Keratinocyte (primary cell): Measurements from ENCODE around the gene ABLIM1. TPM values are rescaled to one million over a fixed set of nuclear protein-coding genes. Genes with fewer than 3 reads are reported as not detected.

ENCODE experiments used
- DNase-seq: peaks from one replicate; pipeline ENCODE4 v3.0.0-alpha.2; 2011; ENCODE audit warnings: low read depth, missing footprints, low spot score
- FAIRE-seq: peaks from 2 replicates; lab custom pipeline; 2011; peaks lifted over from hg19 to GRCh38; lab: Jason Lieb, UNC
- H2AFZ ChIP-seq: 2 replicates; pipeline ENCODE4 v1.6.0; 2012; ENCODE audit warnings: low read length, control low read depth, inconsistent platforms; ENCODE audit not compliant: control insufficient read depth
- H3K27ac ChIP-seq: 2 replicates; pipeline ENCODE4 v1.5.1; 2011; ENCODE audit warnings: low read length; ENCODE audit not compliant: control insufficient read depth, insufficient read depth
- H3K27me3 ChIP-seq: 3 replicates; pipeline ENCODE4 v1.6.0; 2011; ENCODE audit warnings: low read length; ENCODE audit not compliant: control insufficient read depth, insufficient read depth; ENCODE audit errors: extremely low read depth
- H3K36me3 ChIP-seq, 2 experiments: 2 replicates in 1 of 2; 3 replicates in 1 of 2; pipeline ENCODE4 v1.5.1; 2011; ENCODE audit warnings: low read length in 2 of 2, mild to moderate bottlenecking in 1 of 2; ENCODE audit not compliant: control insufficient read depth in 2 of 2, insufficient read depth in 2 of 2; ENCODE audit errors: extremely low read depth in 1 of 2
- H3K4me1 ChIP-seq: 3 replicates; pipeline ENCODE4 v1.5.1; 2011; ENCODE audit warnings: low read length; ENCODE audit not compliant: control insufficient read depth, insufficient read depth; ENCODE audit errors: extremely low read depth
- H3K4me2 ChIP-seq: 3 replicates; pipeline ENCODE4 v1.6.0; 2011; ENCODE audit warnings: low read depth, low read length; ENCODE audit not compliant: control insufficient read depth, insufficient read depth; ENCODE audit errors: extremely low read depth
- H3K4me3 ChIP-seq, 3 experiments: fragments of 200-600 bp in 1 of 3; sonication (generic) in 1 of 3; 2 replicates in 2 of 3; 3 replicates in 1 of 3; pipeline ENCODE4 v1.5.1; 2011 to 2016; ENCODE audit warnings: low read length in 3 of 3, mild to moderate bottlenecking in 3 of 3, control low read depth in 2 of 3, inconsistent platforms in 1 of 3, low read depth in 1 of 3, mixed read lengths in 1 of 3, mixed run types in 1 of 3, moderate library complexity in 1 of 3; ENCODE audit not compliant: control insufficient read depth in 2 of 3, insufficient read depth in 2 of 3; ENCODE audit errors: extremely low read depth in 1 of 3
- H3K79me2 ChIP-seq: 2 replicates; pipeline ENCODE4 v1.6.0; 2012; ENCODE audit warnings: low read length; ENCODE audit not compliant: control insufficient read depth, insufficient read depth
- H3K9ac ChIP-seq: 3 replicates; pipeline ENCODE4 v1.6.0; 2011; ENCODE audit warnings: low read length; ENCODE audit not compliant: control insufficient read depth, insufficient read depth; ENCODE audit errors: extremely low read depth
- H3K9me1 ChIP-seq: 3 replicates; pipeline ENCODE4 v1.6.0; 2011; ENCODE audit warnings: low read length; ENCODE audit not compliant: control insufficient read depth, insufficient read depth; ENCODE audit errors: extremely low read depth
- H3K9me3 ChIP-seq: 2 replicates; pipeline ENCODE4 v1.5.1; 2012; ENCODE audit warnings: low read depth, low read length; ENCODE audit not compliant: control insufficient read depth
- H4K20me1 ChIP-seq: 3 replicates; pipeline ENCODE4 v1.6.0; 2011; ENCODE audit warnings: low read length; ENCODE audit not compliant: control insufficient read depth, insufficient read depth; ENCODE audit errors: extremely low read depth
- CTCF ChIP-seq, 3 experiments: IDR thresholded peaks in 1 of 3; conservative IDR thresholded peaks in 1 of 3; optimal IDR thresholded peaks in 1 of 3; 2 replicates in 2 of 3; 3 replicates in 1 of 3; pipeline versions ENCODE3 to v1.5.1; 2011; ENCODE audit warnings: low read length in 3 of 3, mild to moderate bottlenecking in 3 of 3, moderate library complexity in 2 of 3, control low read depth in 1 of 3, inconsistent platforms in 1 of 3; ENCODE audit not compliant: insufficient read depth in 2 of 3; ENCODE audit errors: extremely low read depth in 1 of 3
- EZH2 ChIP-seq: IDR thresholded peaks from one replicate; pipeline ENCODE4 v1.6.1; 2012; ENCODE audit warnings: inconsistent platforms, mild to moderate bottlenecking, low read length, moderate library complexity
- dilution Hi-C: fragments of 300-500 bp; cut with MboI; formaldehyde crosslinking; loops from one replicate; pipeline ENCODE4 v1.7.0; 2020; ENCODE audit warnings: low sequenced_read_pairs; ENCODE audit not compliant: extremely low pct_ligation_motif_present
- polyA plus RNA-seq, 5 experiments: library from polyadenylated mRNA; depleted of rRNA in 3 of 5; stranded (reverse) in 3 of 5; stranded (forward) in 1 of 5; unstranded in 1 of 5; fragments of >200 nt; gene quantifications; 1 replicate in 1 of 5; 2 replicates in 3 of 5; 3 replicates in 1 of 5; pipeline versions ENCODE4 v1.2.1 to v1.2.3, GENCODE V29; 2011 to 2012; ENCODE audit warnings: missing spikeins in 2 of 5, low read depth in 1 of 5, low replicate concordance in 1 of 5

ABLIM1 gene
- polyA plus RNA-seq, 1 donor (not counting 4 experiments of a cell fraction or from before 2014, with no cell fraction given), result 55.2 TPM

GRCh38 chr10:114631090-114631665 lies 26.9 kb downstream of the ABLIM1 start:
- no peaks in the 10 kb centered on the region for H3K9me3 ChIP-seq
- dilution Hi-C loops, result no loop called here
- TF ChIP-seq CTCF (optimal IDR thresholded peaks at IDR 0.05 in 1 of 3, IDR thresholded peaks at IDR 0.05 in 1 of 3, conservative IDR thresholded peaks at IDR 0.05 in 1 of 3; ENCODE audit: extremely low read depth in 1 of 3, insufficient read depth in 2 of 3, low read length in 3 of 3) (no peak), EZH2 (no peak)
- H4K20me1 ChIP-seq, result no peaks in the 10 kb centered on the region
- peaks cover 2% of the 10 kb centered on the region for H3K9me1 ChIP-seq
- FAIRE-seq (peak; percentile 71), DNase-seq (no peak)
- no peaks in the 10 kb centered on the region for H3K36me3 ChIP-seq
- peaks cover 52% of the 10 kb centered on the region for H3K4me1 ChIP-seq
- H3K27ac ChIP-seq, result peak overlapping the region; percentile 22
- peak overlapping the region; percentile 73 for H2AFZ ChIP-seq
- H3K27me3 ChIP-seq, result no peaks in the 10 kb centered on the region
- peak overlapping the region; percentile 89 for H3K4me2 ChIP-seq
- H3K9ac ChIP-seq, result peak overlapping the region; percentile 54
- H3K79me2 ChIP-seq, result no peaks in the 10 kb centered on the region
- H3K4me3 ChIP-seq, result peak overlapping the region; percentile 41 to 72 (median 61)

DNA sequence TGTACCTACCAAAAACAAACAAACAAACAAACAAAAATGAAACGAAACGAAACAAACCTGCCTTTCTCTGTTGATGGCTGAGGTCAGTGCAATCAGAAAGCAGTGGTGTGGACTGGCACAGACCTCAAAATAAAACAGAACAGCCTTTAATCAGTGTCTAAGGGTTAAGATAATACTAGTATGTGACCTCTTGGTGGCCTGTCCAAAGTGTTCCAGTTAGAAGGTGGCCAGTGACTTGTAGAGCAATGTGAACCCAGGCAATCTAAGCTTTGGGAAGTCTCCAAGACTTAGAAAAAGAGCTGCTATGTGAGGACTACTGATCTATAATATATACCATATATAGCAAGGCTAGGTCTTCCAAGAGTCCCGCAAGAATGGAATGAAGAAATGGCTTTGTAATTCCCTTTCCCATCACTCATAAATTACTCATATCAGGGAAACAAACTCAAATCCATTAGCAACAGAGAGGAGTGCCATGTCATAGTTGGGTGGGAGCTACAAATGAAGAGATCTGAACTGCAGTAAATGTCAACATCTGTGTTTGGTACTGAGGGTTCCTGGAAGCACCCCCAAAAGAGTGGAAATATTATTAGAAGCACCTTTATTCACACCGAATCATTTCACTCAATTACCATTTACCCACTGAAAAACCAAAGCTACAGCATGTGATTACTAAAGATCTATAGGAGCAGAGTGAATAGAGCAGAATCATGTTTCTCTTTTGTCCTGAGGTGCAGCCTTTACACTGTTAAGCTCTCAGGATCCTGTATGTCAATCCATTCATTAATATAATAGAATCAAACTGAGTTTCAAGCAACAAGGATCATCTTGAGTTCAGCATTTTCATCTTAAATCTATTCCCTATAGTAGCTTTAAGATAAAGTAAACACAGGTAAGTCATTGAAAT lies 28.0 kb downstream of the ABLIM1 start:
- peaks cover 2% of the 10 kb centered on the region for H3K9me1 ChIP-seq
- no peak overlapping the region for H3K4me3 ChIP-seq
- H3K9ac ChIP-seq, result no peak overlapping the region
- no peaks in the 10 kb centered on the region for H4K20me1 ChIP-seq
- FAIRE-seq, result peak; percentile 76
- H3K79me2 ChIP-seq, result no peaks in the 10 kb centered on the region
- no peaks in the 10 kb centered on the region for H3K27me3 ChIP-seq
- no peak for DNase-seq
- TF ChIP-seq EZH2 (no peak), CTCF (optimal IDR thresholded peaks at IDR 0.05 in 1 of 3, IDR thresholded peaks at IDR 0.05 in 1 of 3, conservative IDR thresholded peaks at IDR 0.05 in 1 of 3; ENCODE audit: extremely low read depth in 1 of 3, insufficient read depth in 2 of 3, low read length in 3 of 3) (no peak)
- peaks cover 60% of the 10 kb centered on the region for H3K4me1 ChIP-seq
- dilution Hi-C loops, result no loop called here
- H3K4me2 ChIP-seq, result no peak overlapping the region
- no peak overlapping the region for H2AFZ ChIP-seq
- H3K36me3 ChIP-seq, result no peaks in the 10 kb centered on the region
- H3K27ac ChIP-seq, result no peak overlapping the region
- H3K9me3 ChIP-seq, result no peaks in the 10 kb centered on the region
